ENCODE data around the gene GIPR. TPM values are rescaled to one million over a fixed set of nuclear protein-coding genes. Genes with fewer than 3 reads are reported as not detected.

The GIPR gene
- total RNA-seq, 1 donor from 2014 or later: 0.53 TPM

GRCh38 chr19:45653634-45654033, 14.4 kb upstream of the GIPR start:
- FAIRE-seq: no peak
- no peaks in the 10 kb centered on the region for H3K36me3 ChIP-seq (ENCODE audit: control insufficient read depth, insufficient read depth, low read length)

GRCh38 chr19:45655073-45655472, 12.9 kb upstream of the GIPR start:
- DNase-seq (ENCODE audit: low read depth) (no peak), FAIRE-seq (no peak)
- Histone ChIP-seq H3K27me3 (ENCODE audit: control insufficient read depth, insufficient read depth, low read length) (no peaks in the 10 kb centered on the region), H3K4me3 (ENCODE audit: low read depth, low read length) (no peak overlapping the region), H3K36me3 (ENCODE audit: control insufficient read depth, insufficient read depth, low read length) (no peaks in the 10 kb centered on the region)
- no peak for TF ChIP-seq CTCF (IDR thresholded peaks at IDR 0.05; ENCODE audit: insufficient read depth, low read length, severe bottlenecking)

More at GRCh38 chr19:45653634-45654033, 14.4 kb upstream of the GIPR start:
- DNase-seq (ENCODE audit: low read depth): no peak
- no peak for TF ChIP-seq CTCF (IDR thresholded peaks at IDR 0.05; ENCODE audit: insufficient read depth, low read length, severe bottlenecking)
- Histone ChIP-seq H3K4me3 (ENCODE audit: low read depth, low read length) (no peak overlapping the region), H3K27me3 (ENCODE audit: control insufficient read depth, insufficient read depth, low read length) (no peaks in the 10 kb centered on the region)

- H3K27me3 ChIP-seq (ENCODE audit: control insufficient read depth, insufficient read depth, low read length): no peaks in the 10 kb centered on the region
- H3K4me3 ChIP-seq (ENCODE audit: low read depth, low read length): no peak overlapping the region
- TF ChIP-seq CTCF (IDR thresholded peaks at IDR 0.05; ENCODE audit: insufficient read depth, low read length, severe bottlenecking): no peak
- DNase-seq (ENCODE audit: low read depth): no peak
- FAIRE-seq: no peak
- H3K36me3 ChIP-seq (ENCODE audit: control insufficient read depth, insufficient read depth, low read length): no peaks in the 10 kb centered on the region
These were observed 10.4 kb upstream of the GIPR start for GRCh38 chr19:45657520-45658167.

GRCh38 chr19:45659096-45659729, 8.8 kb upstream of the GIPR start:
- Histone ChIP-seq H3K27me3 (ENCODE audit: control insufficient read depth, insufficient read depth, low read length) (no peaks in the 10 kb centered on the region), H3K36me3 (ENCODE audit: control insufficient read depth, insufficient read depth, low read length) (no peaks in the 10 kb centered on the region), H3K4me3 (ENCODE audit: low read depth, low read length) (no peak overlapping the region)
- no peak for TF ChIP-seq CTCF (IDR thresholded peaks at IDR 0.05; ENCODE audit: insufficient read depth, low read length, severe bottlenecking)
- no peak for FAIRE-seq
- DNase-seq (ENCODE audit: low read depth): no peak

- DNase-seq (ENCODE audit: low read depth) (no peak), FAIRE-seq (no peak)
- H3K36me3 ChIP-seq (ENCODE audit: control insufficient read depth, insufficient read depth, low read length): no peaks in the 10 kb centered on the region
- no peak for TF ChIP-seq CTCF (IDR thresholded peaks at IDR 0.05; ENCODE audit: insufficient read depth, low read length, severe bottlenecking)
- no peak overlapping the region for H3K4me3 ChIP-seq (ENCODE audit: low read depth, low read length)
- no peaks in the 10 kb centered on the region for H3K27me3 ChIP-seq (ENCODE audit: control insufficient read depth, insufficient read depth, low read length)
These were observed 7.4 kb upstream of the GIPR start for GRCh38 chr19:45660636-45661035.
